Epithelial cell of proximal tubule (primary cell): ENCODE results near the gene TLX1. TPM values are rescaled to one million over a fixed set of nuclear protein-coding genes. Genes with fewer than 3 reads are reported as not detected.

ENCODE experiments used
- DNase-seq: peaks from one replicate; pipeline ENCODE4 v3.0.0-alpha.2; 2011; ENCODE audit warnings: low read depth
- H3K4me3 ChIP-seq: 2 replicates; pipeline ENCODE4 v1.5.1; 2011; ENCODE audit warnings: low read depth, mild to moderate bottlenecking, low read length
- total RNA-seq: library from RNA; depleted of rRNA; stranded (reverse); fragments of >200 nt; gene quantifications from 2 replicates; pipeline ENCODE4 v1.2.3, GENCODE V29; 2015
- TF ChIP-seq, protein P1 (sequence below): conservative IDR thresholded peaks from 2 replicates; pipeline ENCODE4 v1.5.1; 2012; ENCODE audit warnings: low read depth, mild to moderate bottlenecking, low read length

TLX1 gene
- total RNA-seq, 1 donor from 2014 or later: not detected

DNA sequence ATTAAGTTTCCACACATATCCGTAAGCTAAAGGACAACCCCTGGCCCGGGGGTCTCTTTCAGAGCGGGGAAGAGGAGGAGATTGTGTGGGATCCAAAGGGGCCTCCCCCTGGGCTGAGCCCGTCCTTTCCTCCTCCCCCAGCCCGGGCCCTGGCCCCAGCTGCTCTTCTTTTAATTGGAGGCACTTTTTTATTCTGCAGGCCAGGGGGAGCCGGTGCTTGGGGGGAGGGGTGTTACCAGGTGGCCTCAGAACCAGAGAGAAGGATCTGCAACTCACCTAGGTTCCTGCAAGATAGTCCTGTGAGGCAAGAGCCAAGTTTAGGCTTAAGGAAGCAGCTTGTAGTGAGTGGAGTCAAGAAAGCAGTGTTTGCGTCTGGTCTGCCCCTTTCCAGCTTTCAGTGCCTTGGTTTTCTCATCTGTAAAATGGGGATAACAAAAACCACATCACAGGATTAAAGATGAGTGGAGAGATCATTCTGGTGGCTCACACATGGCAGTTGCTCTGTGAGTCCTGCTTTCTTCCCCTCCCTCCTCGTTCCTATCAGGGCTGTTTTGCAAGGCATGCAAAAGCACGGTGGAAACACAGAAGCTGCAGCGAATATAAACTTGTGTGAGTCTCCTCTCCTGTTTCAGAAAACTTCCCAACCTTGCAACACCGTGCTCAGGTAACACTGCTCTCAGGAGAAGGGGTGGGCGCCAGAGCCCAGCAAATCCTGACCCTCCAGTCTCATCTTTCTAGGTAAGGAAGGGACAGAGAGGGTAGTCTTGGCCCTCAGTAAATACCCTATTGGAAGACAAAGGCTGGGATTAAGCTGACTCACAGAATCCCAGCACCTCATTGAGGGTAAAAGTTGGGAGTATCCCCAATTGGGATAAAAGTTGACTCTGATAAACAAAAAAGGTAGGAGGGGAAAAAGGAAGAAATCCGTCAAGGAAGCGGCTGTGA is 4.1 kb upstream of the TLX1 start:
- H3K4me3 ChIP-seq: no peak overlapping the region
- DNase-seq: no peak
- TF ChIP-seq, protein P1, sequence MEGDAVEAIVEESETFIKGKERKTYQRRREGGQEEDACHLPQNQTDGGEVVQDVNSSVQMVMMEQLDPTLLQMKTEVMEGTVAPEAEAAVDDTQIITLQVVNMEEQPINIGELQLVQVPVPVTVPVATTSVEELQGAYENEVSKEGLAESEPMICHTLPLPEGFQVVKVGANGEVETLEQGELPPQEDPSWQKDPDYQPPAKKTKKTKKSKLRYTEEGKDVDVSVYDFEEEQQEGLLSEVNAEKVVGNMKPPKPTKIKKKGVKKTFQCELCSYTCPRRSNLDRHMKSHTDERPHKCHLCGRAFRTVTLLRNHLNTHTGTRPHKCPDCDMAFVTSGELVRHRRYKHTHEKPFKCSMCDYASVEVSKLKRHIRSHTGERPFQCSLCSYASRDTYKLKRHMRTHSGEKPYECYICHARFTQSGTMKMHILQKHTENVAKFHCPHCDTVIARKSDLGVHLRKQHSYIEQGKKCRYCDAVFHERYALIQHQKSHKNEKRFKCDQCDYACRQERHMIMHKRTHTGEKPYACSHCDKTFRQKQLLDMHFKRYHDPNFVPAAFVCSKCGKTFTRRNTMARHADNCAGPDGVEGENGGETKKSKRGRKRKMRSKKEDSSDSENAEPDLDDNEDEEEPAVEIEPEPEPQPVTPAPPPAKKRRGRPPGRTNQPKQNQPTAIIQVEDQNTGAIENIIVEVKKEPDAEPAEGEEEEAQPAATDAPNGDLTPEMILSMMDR: no peak

DNA sequence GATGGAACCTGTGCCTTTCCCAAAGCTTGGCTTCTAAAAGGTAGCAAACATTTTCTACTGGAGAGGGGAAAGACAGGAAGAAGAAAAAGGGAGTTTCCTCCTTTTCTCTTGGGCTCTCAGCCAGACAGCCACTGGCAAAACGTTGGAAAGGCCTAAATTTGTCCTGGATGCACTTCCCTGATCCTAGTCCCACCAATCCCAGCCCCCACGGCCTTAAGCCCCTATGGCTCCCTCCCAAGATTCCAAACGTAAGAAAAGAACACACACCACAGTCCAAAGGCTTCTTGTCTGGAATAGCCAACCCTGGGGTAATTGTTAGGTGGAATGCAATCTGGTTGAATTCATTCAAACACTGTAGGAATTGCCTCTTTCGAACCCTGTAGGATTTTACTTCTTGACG is 959 bp upstream of the TLX1 start:
- H3K4me3 ChIP-seq: no peak overlapping the region
- TF ChIP-seq, protein P1: no peak

GRCh38 chr10:101131962-101132635 is 999 bp downstream of the TLX1 start:
- no peak overlapping the region for H3K4me3 ChIP-seq
- DNase-seq: no peak
- TF ChIP-seq, protein P1: no peak

More for the DNA sequence above, 959 bp upstream of the TLX1 start:
- no peak for DNase-seq

DNA sequence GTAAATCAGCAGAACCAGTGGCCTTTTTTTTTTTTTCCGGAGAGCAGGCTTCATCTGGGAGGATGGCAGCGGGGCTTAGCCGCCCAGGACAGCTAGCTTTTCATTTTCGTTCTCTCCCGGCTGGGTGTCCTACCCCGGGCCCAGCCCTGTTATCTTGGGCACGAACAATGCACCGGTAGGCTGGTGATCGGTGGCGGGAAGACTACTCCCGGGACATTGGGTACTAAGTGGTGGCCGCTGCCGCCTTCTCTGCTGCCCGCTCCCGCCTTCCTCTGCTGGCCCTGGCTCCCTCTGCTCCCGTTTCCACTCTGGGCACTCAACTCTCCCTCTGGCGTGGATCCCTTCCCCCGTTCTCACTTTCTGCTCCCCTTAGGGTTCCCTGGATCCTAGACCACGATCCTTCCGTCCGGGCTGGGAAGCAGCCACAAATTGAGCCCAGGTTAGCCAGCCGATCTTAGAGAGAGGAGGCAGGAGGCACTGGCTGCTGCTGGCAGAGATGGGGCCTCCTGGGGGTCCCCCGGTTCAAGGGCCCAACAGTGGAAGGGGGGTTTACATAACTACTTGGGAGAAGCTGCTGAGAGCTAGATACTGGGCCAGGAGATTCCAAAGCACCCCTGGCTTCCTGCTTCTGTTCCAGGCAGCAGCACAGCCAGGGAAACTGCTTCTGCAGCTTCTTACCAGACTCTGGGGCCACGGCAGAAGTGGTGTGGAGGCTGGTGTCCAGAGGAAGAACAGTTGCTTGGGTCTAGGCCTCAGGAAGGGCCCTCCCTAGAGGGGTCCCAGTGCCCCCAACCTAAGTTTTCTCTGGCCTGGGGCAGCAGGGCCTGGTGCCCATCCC is 1.8 kb downstream of the TLX1 start:
- no peak overlapping the region for H3K4me3 ChIP-seq
- DNase-seq: no peak
- TF ChIP-seq, protein P1: no peak

- TF ChIP-seq, protein P1: no peak
- no peak for DNase-seq
- no peak overlapping the region for H3K4me3 ChIP-seq
Observed at GRCh38 chr10:101133489-101134298, 2.6 kb downstream of the TLX1 start.
